Fibroblast of skin of right quadriceps (primary cell): ENCODE measurements around the gene ROBO1.

Experiments used
- DNase-seq: peaks from one replicate; pipeline ENCODE4 v3.0.0-alpha.2; 2013

The ROBO1 gene

DNA sequence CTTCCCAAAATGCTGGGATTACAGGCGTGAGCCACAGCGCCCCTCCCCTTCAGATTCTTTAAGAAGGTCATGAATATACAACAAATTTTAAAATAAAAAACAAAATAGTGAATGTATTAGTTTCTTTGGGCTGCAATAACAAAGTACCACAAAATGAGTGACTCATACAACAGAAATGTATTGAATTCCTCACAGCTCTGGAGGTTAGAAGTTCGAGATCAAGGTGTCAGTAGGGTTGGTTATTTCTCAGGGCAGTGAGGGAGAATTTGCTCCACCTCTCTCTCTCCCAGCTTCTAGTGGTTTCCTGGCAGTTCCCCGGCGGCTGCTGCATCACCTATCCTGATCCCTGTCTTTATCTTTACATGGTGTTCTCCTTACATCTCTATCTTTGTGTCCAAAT is 804.0 kb downstream of the ROBO1 start:
- no peak for DNase-seq

DNA sequence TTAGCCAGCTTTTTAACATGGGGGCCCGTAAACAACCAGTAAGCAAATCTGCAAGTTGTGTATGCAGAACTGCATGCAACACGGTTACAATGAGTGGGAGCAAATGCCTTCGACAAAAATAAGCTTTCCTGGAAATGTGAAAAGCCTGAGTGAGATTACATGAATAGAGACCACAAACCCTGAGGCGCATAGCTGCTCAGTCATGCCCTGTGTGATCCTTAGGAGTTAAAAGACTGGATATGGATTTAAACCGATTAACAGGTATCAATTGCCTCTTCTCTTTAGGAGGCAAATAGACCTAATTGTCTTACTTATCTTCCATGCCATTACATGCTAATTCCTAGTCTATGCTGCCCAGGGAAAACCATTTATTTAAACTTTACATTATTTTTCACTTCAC is 810.3 kb downstream of the ROBO1 start:
- DNase-seq: no peak

DNA sequence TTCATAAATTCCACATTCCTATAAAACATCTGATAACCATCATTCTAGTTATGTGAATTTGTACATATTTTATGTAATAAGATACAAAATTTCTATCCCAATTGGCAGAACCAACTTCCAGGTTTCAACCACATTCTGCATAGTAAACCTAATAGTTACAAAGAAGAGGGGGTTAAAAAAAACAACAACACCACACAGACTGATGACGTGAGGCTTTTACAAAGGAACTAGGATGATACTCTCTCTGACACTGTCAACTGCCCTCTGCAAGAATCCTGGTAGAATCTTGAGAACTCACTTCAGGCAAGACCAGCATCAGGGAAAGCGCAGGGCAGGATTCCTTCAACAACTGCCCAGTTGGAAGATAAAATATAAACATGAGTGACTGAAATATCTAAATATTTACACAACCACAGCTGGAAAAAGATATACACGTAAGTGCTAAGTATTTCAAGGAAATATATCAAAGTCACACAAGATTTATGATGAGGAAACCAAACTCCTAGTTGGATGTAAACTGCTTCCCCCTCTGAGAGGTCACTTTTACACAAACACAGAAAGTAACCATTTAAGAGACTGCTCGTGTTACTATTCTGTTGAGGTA is 816.4 kb downstream of the ROBO1 start:
- DNase-seq: no peak

DNA sequence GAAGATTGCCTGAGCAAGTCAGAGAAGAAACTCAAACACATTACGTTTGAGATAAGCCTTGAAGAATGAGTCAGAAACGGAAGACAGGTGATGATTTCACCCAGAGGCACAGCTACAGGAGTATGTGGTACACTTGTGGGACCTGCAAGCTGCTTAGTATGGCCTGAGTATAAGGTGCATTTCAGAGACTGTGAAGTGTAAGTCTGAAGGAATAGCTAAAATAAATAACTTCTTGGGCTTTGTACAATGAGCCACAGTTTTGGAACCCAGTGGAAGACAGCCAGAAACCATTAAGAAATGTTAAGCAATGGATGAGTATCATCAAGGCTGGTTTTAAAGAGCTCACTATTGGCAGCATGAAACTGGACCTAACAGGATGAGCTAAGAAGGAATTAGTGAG is 826.2 kb downstream of the ROBO1 start:
- DNase-seq: peak; percentile 89

GRCh38 chr3:78940626-78941025 is 827.2 kb downstream of the ROBO1 start:
- no peak for DNase-seq

- DNase-seq: no peak
Measured at GRCh38 chr3:78940128-78940527, 827.7 kb downstream of the ROBO1 start.

- no peak for DNase-seq
Measured at GRCh38 chr3:78937475-78937874, 830.3 kb downstream of the ROBO1 start.

DNA sequence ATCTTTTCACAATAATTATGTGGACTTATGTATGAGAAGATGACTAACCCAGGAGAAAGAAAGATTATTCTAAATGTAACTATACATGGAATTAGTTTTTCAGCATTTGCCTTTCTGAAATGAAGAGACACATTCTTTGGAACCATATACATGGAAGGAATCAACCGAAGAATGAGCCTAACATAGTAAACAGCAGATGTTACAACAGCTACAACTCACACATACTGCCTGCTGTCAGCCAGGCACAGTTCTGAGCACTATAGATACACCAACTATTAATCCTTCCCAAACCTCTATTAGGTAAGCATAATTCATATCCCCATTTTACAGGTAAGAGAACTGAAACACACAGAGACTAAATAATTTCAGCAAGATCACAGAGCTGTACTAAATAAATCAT is 840.0 kb downstream of the ROBO1 start:
- DNase-seq: no peak

DNA sequence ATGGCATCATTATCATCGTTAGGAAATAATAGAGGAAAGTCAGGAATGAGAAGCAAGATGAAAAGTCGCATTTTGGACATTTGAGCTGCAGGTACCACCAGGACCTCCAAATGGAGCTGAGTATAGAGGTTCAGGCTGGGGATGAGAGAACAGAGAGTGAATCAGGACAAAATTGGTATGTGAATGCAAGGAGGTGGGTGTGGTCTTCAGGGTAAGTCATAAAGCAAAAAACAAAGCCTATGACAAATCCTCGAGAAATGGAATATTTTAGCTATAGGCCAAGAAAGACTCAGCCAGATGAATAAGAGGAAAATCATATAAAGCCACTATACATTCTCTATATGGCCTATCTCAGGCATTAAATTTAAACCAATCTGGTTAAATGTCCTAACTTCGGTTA is 841.3 kb downstream of the ROBO1 start:
- peak; percentile 12 for DNase-seq

DNA sequence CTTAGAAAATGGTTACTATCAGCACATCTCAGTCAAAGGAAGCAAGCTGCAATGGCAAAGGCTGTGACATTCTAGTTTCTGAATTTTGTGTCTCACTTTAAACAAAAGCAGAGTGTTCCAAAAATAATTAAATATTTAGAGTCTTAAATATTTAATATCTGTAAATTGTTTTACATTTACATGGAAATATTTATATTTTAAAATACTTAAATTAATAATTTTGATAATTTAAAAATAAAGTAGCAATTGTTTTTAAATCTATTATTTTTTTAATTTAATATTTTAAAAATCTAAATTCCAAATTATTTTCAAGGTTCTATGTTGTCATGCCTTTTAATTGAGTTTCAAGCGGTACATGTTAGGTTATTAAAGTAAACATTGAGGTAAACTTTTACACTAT is 843.1 kb downstream of the ROBO1 start:
- DNase-seq: no peak

DNA sequence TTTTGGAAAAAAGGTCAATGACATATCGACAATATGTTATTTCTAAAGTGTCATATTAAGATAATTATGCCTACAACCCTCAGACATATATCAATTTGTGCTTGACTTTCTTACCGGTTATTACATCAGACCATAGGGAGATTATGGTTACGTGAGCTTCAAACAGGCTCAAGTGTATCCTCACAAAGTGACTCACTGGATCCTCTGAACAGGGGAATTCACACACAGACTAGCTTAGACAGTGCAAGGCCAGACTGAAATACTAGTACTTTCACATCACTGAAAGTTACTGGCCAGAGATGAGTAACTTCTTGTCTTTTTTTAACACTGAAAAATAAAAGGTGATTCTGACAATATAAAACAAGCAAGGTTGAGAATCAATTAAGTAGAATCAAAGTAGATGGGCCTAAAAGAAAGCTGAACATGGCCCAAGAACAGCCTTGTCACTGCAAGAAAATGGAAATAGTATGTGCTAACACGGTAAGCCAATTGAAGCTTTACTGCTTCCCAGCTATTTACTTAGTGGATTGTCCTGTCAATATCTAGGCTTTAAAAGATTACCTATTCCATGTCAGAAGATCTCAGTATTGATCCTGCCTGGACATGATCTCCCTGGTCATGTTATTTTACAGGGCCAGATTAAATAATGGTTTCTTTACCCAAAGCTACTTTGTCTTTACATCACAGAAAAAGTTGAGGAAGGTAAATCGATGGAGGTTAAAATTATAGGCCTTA is 848.6 kb downstream of the ROBO1 start:
- peak; percentile 93 for DNase-seq

DNA sequence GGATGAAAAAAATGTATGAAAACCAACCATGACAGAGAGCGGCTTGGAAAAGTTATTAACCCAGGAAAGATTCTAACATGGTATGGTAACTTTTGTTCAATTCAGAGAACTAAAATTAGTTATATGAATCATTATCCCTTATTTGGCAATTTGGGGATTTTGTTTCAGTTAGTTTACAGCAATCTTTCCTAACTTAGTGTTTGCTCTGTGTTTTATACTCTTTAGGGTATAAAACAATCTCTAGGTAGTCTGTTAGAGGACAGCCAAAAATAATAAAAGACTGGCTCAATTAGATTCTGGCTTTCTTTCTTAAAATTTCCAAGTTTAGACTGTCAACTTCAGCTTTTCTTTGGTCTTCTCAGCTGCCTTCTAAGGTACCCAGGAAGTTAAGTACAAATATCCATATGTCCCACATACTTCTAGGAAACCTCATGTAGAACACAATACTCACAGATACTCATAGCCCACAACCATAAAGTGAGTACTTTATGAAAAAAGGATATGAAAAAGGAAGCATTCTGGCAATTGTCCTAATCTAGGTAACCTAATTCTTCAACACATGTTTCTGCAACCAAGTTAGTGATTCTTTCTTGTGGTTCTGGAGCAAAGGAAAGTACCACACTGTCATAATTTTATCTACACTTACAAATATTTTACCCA is 849.3 kb downstream of the ROBO1 start:
- peak; percentile 54 for DNase-seq

DNA sequence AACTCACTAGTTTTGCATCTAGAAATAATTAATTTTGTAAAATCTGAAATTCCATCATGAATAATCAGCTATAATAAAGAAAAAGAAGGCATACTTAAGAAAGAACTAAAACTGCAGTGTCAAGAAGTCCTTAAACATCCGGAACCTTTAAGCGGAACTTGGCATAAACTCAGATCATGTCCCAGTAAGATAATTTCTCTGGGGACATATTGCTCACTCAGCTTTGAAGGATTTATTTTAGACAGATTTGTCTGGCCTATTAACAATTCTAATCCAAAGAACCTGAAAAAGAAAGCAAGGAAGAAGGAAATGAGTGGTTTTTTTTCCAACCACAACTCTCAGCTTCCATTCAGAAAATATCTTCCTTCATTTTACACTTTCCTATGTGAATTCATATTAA is 850.3 kb downstream of the ROBO1 start:
- peak; percentile 13 for DNase-seq

DNA sequence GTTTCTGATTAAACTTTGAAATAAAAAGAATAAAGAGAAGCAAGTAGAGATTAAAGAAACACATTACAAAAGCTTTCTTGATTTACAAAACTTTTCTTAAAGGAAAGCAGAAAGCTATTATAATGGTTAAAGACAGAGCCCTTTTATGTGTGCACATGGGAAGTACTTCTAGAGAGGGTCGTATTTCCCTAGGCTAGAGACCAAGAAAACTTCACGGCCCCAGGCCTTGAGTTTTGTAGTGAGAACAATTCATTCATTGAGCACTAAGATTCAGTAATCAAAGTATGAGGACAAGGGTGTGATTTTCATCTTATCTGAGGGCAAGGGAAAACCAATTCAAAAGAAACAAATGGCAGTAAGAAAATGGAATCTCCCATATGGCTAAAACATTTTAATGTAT is 854.1 kb downstream of the ROBO1 start:
- no peak for DNase-seq

DNA sequence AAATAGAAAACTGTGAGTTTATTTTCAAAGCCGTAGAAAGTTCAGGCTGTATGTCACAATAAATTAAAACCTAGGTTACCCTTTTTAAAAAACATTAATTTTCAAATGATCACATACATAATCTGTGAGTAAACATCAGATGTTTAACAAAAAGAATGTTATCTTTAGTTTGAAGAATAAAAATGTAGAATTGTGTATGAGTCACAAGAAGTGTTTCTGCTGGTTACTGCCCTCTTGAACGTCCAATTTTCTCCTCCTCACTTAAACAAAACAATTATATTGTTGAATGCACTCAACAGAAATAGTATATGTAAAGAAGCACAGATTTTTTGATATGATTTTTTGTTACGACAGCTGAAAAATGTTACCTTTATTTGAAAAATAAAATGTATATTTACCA is 855.1 kb downstream of the ROBO1 start:
- DNase-seq: no peak

DNA sequence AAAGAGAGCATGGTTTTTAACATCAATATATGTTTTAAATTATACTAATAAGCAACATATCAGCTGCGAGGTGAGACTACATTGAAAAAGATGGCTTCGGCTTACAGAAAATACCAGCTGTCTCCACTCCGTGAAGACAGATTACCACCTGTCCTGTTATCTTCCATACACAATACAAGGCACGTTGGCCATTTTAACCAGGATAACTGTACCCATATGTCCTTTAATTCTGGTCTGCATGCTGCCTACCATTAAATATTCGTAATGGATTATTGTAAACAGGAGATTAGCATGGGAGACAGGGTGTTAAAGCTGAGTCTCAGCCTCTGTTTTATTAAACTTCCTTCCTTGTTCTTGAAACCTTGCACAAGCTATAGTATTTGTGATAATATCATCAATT is 855.5 kb downstream of the ROBO1 start:
- DNase-seq: no peak

- DNase-seq: no peak
Measured at GRCh38 chr3:78911394-78911793, 856.4 kb downstream of the ROBO1 start.

GRCh38 chr3:78908236-78908635 is 859.6 kb downstream of the ROBO1 start:
- DNase-seq: peak; percentile 19

- DNase-seq: peak; percentile 15
Measured at GRCh38 chr3:78907367-78907766, 860.4 kb downstream of the ROBO1 start.

DNA sequence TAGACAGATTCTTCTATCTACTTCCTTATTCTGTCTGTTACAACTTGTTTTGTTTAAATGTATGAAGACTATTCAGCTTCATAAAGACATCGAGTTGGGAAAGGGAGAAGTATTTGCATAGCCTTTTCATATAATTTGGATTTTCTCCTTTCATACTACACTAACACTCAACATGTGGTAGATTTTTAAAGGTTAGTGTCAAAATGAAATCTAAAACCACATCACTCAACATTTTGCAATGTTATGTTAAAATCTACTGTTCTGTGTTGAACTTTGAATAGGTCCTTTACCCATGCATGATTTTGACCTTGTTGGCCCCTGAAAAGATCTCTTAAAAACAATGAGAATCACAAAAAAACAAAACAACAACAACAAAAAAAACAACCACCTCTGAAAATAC is 860.9 kb downstream of the ROBO1 start:
- no peak for DNase-seq

GRCh38 chr3:78906245-78906644 is 861.6 kb downstream of the ROBO1 start:
- DNase-seq: no peak

DNA sequence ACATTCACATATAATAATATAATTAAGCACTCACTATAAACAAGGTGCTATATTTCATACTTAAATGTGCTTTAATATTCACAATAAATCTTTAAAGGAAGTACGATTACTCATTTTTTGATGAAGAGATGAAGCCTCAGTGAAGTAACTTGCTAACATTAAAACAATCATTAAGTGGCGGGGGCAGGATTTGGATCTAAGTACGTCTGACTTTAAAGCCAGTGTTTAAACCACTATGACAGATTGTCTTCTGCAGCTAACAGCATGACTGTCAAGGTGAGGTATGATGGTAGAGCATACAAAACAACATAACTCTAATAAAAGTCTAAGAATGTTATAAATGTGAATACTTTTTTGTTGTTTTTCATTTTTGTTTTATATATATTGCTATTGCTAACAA is 862.1 kb downstream of the ROBO1 start:
- no peak for DNase-seq

GRCh38 chr3:78901544-78901943 is 866.3 kb downstream of the ROBO1 start:
- DNase-seq: no peak

DNA sequence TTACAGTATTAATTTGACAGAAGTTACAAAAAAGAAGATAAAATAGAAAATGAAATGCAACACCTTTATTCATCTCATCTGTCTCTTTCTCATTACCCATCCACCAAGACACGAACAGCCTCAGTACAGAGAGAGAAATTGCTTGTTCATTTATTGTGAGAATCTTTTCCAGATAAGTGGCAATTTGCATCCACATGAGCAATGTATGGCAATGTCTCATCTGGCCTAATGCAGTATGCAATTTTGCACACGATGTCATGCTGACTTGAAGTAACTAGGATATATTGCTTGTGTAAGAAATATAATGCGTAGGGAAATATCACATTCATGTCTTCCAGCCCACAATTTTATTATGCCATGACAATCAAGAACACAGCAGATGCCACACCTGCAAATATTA is 866.9 kb downstream of the ROBO1 start:
- no peak for DNase-seq

GRCh38 chr3:78900426-78900825 is 867.4 kb downstream of the ROBO1 start:
- DNase-seq: peak; percentile 21
